GM18505 (cell line): ENCODE measurements around the gene AARS1.
"Not testable (repeated sequence)": the region's sequence is repeated elsewhere in the genome, so short reads cannot be mapped to it uniquely, and the experiment has no call there.

Experiments used
- ATAC-seq: cut with Tn5 transposase; IDR thresholded peaks from one replicate; pipeline ENCODE4 v1.9.1; 2021; ENCODE audit not compliant: unreplicated experiment
- POLR2A ChIP-seq: IDR thresholded peaks from 4 replicates; pipeline ENCODE4 v1.6.1; 2011; ENCODE audit warnings: borderline replicate concordance; ENCODE audit not compliant: insufficient read depth, insufficient read length; ENCODE audit errors: extremely low read depth

Gene AARS1

DNA sequence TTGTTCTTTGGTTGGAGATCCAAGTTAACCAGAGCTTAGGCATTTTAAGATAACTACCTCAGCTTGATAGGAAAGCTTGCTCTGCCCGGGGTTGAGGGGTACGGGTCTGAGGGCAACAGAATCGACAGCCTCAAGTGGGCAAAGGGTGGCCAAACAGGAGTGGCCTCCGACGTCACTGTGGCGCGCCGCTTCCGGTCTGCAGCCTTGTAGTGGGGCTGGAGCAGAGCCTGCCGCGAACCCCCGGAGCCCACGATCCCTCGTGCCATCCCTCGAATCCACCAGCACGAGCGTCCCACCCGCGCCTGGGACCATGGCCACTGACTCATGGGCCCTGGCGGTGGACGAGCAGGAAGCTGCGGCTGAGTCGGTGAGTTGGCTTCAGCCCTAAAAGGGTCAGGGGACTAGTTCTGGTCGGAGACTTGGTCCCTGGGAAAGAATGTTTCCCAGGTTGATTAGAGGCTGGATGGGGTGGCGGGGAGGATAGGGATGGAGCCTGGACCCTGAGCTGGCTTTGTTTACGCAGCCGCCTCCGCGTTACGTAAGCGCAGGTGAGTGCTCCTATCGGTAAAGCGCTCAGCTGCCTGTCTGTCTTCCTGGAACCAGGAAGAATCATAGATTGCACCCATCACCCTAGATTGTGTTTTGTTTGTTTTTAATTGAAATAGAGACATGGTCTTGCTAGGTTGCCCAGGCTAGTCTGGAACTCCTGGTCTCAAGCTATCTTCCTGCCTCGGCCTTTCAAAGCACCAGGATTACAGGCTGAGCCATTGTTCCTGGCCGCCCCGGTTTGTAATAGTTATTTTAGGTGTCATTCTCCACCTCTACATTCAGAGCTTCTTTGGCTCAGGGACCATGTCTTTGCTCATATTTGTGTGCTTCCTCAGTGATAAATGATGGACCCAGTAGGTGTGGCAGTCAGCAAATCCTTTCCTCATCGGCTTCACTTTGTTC, 10.0 kb upstream of the AARS1 start, which contains the start of gene DDX19B:
DDX19B (plus strand) TSS at position 199 of the 951 bp plus-strand sequence; CDS start at position 311, 112 bp downstream.
- ATAC-seq: peak; percentile 79
- peak; percentile 90 for TF ChIP-seq POLR2A

DNA sequence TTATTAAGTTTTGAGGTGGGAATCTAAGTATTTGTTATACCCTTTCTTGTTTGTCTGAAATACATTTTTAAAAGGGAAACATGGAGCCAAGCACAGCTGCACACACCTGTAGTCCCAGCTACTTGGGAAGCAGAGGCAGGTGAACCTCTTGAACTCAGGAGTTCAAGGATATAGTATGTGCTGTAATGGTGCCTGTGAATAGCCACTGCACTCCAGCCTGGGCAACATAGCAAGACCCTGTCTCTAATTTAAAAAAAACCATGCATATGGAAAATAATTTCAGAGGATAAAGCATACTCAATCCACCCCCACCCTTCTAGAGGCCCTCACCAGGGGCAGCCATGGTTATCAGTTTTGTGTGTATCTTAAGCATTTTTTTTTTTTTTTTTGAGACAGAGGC, 6.3 kb upstream of the AARS1 start:
- TF ChIP-seq POLR2A: no peak
- no peak for ATAC-seq

DNA sequence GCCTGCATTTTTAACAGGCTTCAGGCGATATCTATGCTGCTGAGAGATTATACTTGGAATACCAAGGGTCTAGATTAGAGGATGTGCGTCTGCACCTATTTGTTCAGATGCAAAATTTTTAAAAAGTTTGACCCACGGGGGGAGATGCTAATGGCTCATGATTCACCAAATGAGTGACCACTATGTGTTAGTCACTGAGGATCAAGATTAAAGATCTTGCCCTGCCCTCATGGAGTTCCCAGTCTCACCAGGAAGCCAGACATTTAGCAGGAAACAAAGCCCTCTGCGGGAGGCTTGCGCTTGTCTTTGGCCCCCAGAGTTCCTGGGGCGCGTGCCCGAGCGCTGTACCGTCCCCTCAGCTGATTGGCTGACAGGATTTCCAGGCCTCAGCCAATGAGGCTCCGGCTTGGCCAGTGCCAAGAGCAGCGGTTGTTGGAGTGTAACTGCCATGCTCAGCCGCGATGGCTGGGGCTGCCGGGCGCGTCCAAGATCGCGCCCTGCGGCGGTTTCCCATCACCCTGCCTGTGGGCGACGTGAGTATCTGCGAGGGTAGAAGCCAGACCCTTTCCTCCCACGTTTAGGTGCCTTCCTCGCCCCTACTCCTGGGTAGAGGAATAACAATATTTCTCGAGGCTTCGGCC, 5.2 kb upstream of the AARS1 start:
- TF ChIP-seq POLR2A: no peak
- no peak for ATAC-seq

GRCh38 chr16:70292148-70292547, 2.8 kb upstream of the AARS1 start:
- not testable (repeated sequence) for ATAC-seq

GRCh38 chr16:70290949-70291519, 1.7 kb upstream of the AARS1 start:
- no peak for TF ChIP-seq POLR2A
- ATAC-seq: no peak

DNA sequence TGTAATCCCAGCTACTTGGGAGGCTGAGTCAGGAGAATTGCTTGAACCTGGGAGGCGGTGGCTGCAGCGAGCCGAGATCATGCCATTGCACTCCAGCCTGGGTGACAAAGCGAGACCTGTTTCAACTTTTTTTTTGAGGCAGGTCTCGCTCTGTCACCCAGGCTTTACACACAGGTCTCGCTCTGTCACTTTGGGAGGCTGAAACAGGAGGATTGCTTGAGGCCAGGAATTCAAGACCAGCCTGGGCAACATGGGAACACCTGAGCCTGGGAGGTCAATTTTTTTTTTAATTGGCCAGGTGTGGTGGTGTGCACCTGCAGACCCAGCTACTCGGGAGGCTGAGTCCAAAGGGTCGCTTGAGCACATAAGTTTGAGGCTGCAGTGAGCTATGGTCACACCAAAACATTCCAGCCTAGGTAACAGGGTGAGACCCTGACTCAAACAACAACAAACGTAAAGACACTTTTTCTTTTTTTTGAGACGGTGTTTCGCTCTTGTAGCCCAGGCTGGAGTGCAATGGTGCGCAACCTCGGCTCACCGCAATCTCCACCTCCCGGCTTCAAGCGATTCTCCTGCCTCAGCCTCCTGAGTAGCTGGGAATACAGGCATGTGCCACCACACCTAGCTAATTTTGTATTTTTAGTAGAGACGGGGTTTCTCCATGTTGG, 1.9 kb downstream of the AARS1 start:
- not testable (repeated sequence) for ATAC-seq

- ATAC-seq: no peak
- no peak for TF ChIP-seq POLR2A
Observed at GRCh38 chr16:70276392-70276791, 12.9 kb downstream of the AARS1 start.

- no peak for TF ChIP-seq POLR2A
- ATAC-seq: no peak
Observed at GRCh38 chr16:70271696-70272095, 17.6 kb downstream of the AARS1 start.

GRCh38 chr16:70270176-70270575, 19.1 kb downstream of the AARS1 start:
- no peak for TF ChIP-seq POLR2A
- no peak for ATAC-seq

GRCh38 chr16:70269471-70269870, 19.8 kb downstream of the AARS1 start:
- no peak for ATAC-seq

DNA sequence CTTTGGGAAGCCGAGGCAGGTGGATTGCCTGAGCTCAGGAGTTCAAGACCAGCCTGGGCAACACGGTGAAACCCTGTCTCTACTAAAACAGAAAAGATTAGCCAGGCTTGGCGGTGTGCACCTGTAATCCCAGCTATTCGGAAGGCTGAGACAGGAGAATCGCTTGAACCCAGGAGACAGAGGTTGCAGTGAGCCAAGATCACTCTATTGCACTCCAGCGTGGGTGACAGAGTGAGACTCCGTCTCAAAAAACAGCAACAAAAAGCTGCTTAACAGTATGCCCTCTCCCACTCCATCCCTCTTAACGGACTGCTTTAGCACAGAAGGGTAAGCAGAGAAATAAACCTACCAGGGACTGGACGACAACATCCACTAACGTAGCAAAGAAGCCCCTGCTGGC, 21.4 kb downstream of the AARS1 start:
- not testable (repeated sequence) for ATAC-seq

More at GRCh38 chr16:70269471-70269870, 19.8 kb downstream of the AARS1 start:
- TF ChIP-seq POLR2A: no peak

GRCh38 chr16:70267516-70267915, 21.8 kb downstream of the AARS1 start:
- TF ChIP-seq POLR2A: no peak
- no peak for ATAC-seq

GRCh38 chr16:70259903-70260302, 29.4 kb downstream of the AARS1 start:
- ATAC-seq: not testable (repeated sequence)
